ENCODE measurements around the gene ARHGAP24.
"Not testable (repeated sequence)": the region's sequence is repeated elsewhere in the genome, so short reads cannot be mapped to it uniquely, and the experiment has no call there.

Gene ARHGAP24

DNA sequence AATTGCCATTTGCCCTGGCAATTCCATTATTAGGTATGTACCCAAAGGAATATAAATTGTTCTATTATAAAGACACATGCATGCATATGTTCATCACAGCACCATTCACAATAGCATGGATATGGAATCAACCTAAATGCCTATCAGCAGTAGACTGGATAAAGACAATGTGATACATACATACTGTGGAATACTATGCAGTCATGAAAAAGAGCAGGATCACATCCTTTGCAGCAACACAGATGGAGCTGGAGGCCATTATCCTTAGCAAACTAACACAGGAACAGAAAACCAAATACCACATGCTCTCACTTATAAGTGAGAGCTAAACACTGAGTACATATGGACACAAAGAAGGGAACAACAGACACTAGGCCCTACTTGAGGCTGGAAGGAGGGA lies 345.2 kb downstream of the ARHGAP24 start:
- not testable (repeated sequence) for H3K27ac ChIP-seq (ENCODE audit: low read depth, low read length); H3K27me3 ChIP-seq (ENCODE audit: control insufficient read depth, insufficient read depth, low read length); H3K9ac ChIP-seq (ENCODE audit: low read length); H3K4me1 ChIP-seq (ENCODE audit: control insufficient read depth, insufficient read depth, low read length); H3K36me3 ChIP-seq (ENCODE audit: control insufficient read depth, insufficient read depth, low read length); H3K4me3 ChIP-seq (ENCODE audit: low read length)

DNA sequence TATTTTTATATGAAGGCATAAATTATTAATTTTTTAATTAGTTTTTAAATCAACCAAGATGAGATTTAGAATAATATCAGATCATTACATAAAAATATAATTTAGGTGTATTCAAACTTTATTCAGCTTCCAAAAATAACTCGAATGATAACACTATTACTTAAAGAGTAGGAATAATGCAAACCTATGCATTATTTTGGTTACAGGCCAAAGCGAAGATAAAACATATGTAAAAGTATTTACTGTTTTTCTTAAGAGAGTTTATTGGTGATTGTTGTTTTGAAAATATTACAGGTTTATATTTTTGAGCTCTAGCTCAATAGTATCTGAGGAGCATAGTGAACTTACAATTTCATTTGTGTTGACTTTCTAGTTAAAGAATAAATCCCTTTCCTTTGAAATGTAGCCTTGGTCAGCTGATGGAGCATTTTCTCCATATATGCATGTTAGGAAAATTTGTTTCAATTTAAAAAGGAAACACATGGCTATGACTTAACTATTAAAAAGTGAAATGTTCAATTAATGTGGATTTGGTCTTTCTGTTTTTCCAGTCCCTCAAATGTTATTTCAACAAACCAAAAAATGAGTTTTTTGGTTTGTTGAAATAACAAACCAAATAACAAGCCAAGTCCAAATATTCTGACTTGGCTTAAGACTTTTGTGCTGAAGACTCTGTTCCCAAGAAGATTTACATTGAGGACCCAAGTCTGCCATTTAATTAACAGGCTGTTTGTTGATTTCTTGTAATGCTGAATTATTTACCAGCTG lies 346.9 kb downstream of the ARHGAP24 start:
- H3K4me1 ChIP-seq (ENCODE audit: control insufficient read depth, insufficient read depth, low read length), result peaks cover 5% of the 10 kb centered on the region
- no peak overlapping the region for H3K9ac ChIP-seq (ENCODE audit: low read length)

DNA sequence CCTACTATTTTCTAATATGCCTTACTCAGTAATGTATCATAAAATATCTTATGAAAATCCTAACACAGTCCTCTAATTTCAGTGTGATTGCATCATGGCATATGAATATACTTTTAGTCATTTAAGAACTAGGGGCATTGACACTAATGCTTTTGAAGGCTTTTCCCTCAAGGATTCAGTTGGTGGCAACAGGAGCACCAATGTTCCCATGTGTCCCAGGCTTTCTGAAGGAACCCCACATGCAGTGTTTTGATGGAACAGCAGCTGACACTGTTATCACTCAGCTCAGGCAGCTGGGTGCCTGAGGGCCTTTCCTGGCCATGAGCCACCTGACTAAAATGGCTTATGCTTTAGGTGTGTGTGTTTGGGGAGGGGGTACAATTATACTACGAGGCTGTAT lies 348.3 kb downstream of the ARHGAP24 start:
- Histone ChIP-seq H3K27ac (ENCODE audit: low read depth, low read length) (no peak overlapping the region), H3K4me3 (ENCODE audit: low read length) (no peak overlapping the region), H3K9ac (ENCODE audit: low read length) (no peak overlapping the region), H3K27me3 (ENCODE audit: control insufficient read depth, insufficient read depth, low read length) (no peaks in the 10 kb centered on the region), H3K4me1 (ENCODE audit: control insufficient read depth, insufficient read depth, low read length) (peaks cover 9% of the 10 kb centered on the region), H3K36me3 (ENCODE audit: control insufficient read depth, insufficient read depth, low read length) (no peaks in the 10 kb centered on the region)

More for the DNA sequence above, 346.9 kb downstream of the ARHGAP24 start:
- Histone ChIP-seq H3K36me3 (ENCODE audit: control insufficient read depth, insufficient read depth, low read length) (no peaks in the 10 kb centered on the region), H3K4me3 (ENCODE audit: low read length) (no peak overlapping the region), H3K27ac (ENCODE audit: low read depth, low read length) (no peak overlapping the region), H3K27me3 (ENCODE audit: control insufficient read depth, insufficient read depth, low read length) (no peaks in the 10 kb centered on the region)

DNA sequence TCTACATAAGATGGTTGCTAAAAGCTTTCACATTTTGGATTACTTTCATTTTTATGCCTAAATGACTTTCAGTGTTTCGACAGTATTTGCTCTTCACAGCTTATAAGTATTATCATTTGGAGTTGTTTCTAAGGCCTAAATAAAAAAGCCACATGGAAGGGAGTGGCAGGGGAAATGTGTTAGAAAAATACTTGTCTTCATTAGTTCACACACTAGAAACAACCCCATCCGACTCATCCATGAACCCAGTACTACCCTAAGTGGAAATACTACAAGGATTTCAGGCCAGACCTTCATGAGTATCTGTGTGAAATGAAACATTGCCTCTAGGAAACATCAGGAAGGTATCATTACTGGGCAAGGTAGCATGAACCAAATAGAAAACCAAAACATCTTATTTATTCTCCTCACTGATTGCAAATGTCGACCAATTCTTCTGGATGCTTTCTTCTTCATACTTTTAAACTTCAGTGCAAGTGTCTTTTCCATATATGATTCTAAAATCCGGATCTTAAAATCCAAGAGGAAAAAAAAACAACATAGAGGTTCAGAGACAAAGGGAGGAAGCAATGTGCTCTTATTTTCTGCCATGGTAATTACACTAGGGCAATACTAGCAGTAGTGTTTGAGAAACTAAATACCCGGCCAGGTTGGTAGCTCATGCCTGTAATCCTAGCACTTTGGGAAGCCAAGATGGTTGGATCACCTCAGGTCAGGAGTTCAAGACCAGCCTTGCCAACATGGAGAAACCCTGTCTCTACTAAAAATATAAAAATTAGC lies 349.4 kb downstream of the ARHGAP24 start:
- Histone ChIP-seq H3K9ac (ENCODE audit: low read length) (no peak overlapping the region), H3K4me3 (ENCODE audit: low read length) (no peak overlapping the region), H3K36me3 (ENCODE audit: control insufficient read depth, insufficient read depth, low read length) (no peaks in the 10 kb centered on the region), H3K4me1 (ENCODE audit: control insufficient read depth, insufficient read depth, low read length) (peaks cover 9% of the 10 kb centered on the region), H3K27me3 (ENCODE audit: control insufficient read depth, insufficient read depth, low read length) (no peaks in the 10 kb centered on the region), H3K27ac (ENCODE audit: low read depth, low read length) (no peak overlapping the region)

DNA sequence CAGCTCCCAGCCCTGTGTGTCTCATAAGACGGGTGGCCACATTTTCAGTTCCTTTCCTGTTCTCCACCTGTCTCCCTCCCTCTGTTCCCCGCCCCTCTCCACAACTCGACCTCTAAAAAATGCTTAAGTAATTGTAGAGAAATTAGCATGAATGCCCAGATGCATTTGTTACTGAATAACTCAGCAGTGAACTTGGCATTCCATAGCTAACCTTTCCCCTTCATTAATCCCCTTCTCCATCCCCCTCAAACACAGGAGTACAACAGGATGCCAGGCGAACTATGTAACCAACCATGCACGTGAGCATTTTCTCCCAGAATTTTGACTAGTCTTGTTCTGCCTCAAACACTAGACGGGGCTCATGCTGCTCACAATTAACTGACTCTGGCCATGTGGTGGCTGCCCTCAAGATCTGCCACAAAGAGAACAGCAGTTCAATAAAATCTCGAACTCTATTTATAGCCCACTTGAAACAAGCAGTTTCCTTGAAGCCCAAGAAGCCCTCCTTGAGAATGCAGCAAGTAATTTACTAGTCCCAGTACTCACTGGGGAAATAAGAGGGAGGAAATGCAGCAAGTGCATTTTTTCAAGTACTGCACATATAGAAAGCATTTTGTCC lies 351.2 kb downstream of the ARHGAP24 start:
- Histone ChIP-seq H3K4me3 (ENCODE audit: low read length) (no peak overlapping the region), H3K27ac (ENCODE audit: low read depth, low read length) (no peak overlapping the region), H3K4me1 (ENCODE audit: control insufficient read depth, insufficient read depth, low read length) (peaks cover 9% of the 10 kb centered on the region), H3K36me3 (ENCODE audit: control insufficient read depth, insufficient read depth, low read length) (no peaks in the 10 kb centered on the region), H3K27me3 (ENCODE audit: control insufficient read depth, insufficient read depth, low read length) (no peaks in the 10 kb centered on the region), H3K9ac (ENCODE audit: low read length) (no peak overlapping the region)

DNA sequence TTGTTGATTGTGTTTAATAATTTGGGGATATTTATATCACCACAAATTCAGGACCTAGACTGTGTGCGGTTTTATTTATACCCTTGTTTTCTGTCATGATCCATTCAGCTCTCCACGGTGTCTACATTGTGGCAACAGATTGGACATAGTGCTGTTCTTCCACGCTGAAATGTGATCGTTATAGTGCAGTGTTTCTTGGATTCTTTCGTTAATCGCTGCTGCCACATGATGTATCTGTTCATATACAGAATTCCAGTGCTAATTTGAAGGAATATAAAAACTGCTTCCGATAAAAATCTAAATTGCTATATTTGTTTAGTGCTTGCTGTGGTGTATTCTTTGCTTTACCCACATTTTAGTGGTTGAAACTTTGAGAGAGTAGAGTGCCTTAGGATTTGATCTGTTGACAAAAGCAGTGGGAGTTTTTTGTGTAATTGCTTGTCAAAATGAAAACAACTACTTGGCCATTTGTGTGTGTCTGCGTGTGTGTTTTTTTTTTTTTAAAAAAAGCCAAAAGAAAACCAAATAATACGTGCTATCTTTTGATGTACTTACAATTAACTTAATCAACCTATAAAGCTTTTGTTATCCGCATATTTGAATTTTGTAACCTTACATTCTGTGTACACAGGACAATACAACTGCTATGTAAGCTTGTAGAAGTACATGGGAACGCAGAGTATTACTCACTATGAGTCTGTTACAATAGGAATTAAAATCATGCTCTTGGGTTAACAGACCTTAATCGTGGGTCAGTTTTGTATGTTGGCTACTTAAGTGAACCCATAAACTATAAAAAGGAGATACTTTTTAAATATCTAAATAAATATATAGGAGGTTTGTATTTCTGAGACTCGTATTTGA lies 353.3 kb downstream of the ARHGAP24 start:
- Histone ChIP-seq H3K4me1 (ENCODE audit: control insufficient read depth, insufficient read depth, low read length) (peaks cover 9% of the 10 kb centered on the region), H3K27me3 (ENCODE audit: control insufficient read depth, insufficient read depth, low read length) (no peaks in the 10 kb centered on the region), H3K9ac (ENCODE audit: low read length) (no peak overlapping the region), H3K27ac (ENCODE audit: low read depth, low read length) (no peak overlapping the region), H3K4me3 (ENCODE audit: low read length) (peak overlapping the region; percentile 35), H3K36me3 (ENCODE audit: control insufficient read depth, insufficient read depth, low read length) (no peaks in the 10 kb centered on the region)

DNA sequence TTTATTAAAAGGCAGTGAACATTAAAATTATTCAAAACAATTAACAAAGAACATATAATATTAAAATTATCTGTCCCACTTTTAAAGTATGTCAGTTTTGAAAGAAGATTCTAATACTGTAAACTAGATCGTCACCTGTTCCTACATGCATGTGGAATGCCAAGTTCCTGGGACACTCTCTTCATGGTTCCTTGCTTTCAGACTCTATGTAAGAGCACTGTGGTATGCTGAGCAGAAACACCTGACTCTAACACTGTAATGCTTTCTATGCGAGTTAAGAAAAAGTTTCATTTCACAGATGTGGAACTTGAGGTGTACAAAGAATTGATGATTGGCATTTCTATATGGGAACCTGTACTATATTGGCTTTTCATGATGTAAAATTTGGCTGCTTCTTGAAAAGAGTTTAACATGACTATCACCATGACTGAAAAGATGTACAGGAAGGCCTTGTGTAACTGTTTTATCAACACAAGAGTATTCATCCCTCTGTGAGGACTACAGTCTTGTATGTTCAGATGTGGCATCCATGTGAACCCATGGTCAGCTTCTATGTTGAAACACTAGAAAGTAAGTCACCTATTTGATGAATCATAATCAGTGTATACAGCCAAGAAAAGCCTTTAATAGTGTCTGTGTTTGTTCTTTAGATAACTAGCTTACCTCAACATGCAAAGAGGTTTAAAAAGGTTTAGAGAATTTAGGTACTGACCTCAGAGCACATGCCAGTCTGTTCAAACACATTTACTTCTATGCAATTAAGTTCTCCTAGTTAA lies 354.5 kb downstream of the ARHGAP24 start:
- Histone ChIP-seq H3K9ac (ENCODE audit: low read length) (no peak overlapping the region), H3K27me3 (ENCODE audit: control insufficient read depth, insufficient read depth, low read length) (no peaks in the 10 kb centered on the region), H3K4me1 (ENCODE audit: control insufficient read depth, insufficient read depth, low read length) (peaks cover 9% of the 10 kb centered on the region), H3K36me3 (ENCODE audit: control insufficient read depth, insufficient read depth, low read length) (no peaks in the 10 kb centered on the region), H3K27ac (ENCODE audit: low read depth, low read length) (no peak overlapping the region), H3K4me3 (ENCODE audit: low read length) (no peak overlapping the region)

DNA sequence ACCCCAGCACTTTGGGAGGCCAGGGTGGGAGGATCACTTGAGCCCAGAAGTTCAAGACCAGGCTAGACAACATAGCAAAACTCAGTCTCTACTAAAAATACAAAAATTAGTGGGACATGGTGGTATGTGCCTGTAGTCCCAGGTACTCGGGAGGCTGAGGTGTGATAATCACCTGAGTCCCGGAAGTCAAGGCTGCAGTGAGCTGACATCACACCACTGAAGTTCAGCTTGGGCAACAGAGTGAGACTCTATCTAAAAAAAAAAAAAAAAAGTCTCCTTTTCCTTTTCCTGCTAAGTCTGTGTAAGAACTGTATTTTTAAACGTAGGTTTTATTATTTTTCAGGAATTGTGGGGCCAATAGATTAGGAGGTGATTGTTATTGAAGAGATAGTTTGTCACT lies 356.7 kb downstream of the ARHGAP24 start:
- Histone ChIP-seq H3K4me1 (ENCODE audit: control insufficient read depth, insufficient read depth, low read length) (peaks cover 4% of the 10 kb centered on the region), H3K27me3 (ENCODE audit: control insufficient read depth, insufficient read depth, low read length) (no peaks in the 10 kb centered on the region), H3K36me3 (ENCODE audit: control insufficient read depth, insufficient read depth, low read length) (no peaks in the 10 kb centered on the region), H3K4me3 (ENCODE audit: low read length) (no peak overlapping the region), H3K9ac (ENCODE audit: low read length) (no peak overlapping the region), H3K27ac (ENCODE audit: low read depth, low read length) (no peak overlapping the region)

DNA sequence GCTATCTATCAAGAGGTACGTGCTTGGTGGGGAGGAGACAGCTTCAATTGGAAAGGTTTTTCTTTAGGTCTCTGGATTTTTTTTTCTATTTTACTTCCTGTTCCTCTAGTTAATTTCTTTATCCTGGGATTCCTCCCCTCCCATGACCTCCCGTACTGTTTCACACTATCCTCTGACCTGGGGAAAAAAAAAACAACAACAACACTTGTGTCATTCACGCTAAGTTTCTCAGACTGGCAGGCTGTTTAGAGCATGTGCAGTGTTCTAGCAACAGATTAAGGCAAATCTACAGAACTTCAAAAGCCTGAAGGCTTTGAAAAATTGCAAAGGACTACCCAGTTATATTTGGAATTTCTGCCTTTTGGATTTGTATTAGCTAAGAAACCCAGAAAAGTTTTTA lies 358.4 kb downstream of the ARHGAP24 start:
- Histone ChIP-seq H3K27ac (ENCODE audit: low read depth, low read length) (no peak overlapping the region), H3K27me3 (ENCODE audit: control insufficient read depth, insufficient read depth, low read length) (no peaks in the 10 kb centered on the region), H3K9ac (ENCODE audit: low read length) (no peak overlapping the region), H3K4me3 (ENCODE audit: low read length) (no peak overlapping the region), H3K4me1 (ENCODE audit: control insufficient read depth, insufficient read depth, low read length) (no peaks in the 10 kb centered on the region), H3K36me3 (ENCODE audit: control insufficient read depth, insufficient read depth, low read length) (no peaks in the 10 kb centered on the region)

DNA sequence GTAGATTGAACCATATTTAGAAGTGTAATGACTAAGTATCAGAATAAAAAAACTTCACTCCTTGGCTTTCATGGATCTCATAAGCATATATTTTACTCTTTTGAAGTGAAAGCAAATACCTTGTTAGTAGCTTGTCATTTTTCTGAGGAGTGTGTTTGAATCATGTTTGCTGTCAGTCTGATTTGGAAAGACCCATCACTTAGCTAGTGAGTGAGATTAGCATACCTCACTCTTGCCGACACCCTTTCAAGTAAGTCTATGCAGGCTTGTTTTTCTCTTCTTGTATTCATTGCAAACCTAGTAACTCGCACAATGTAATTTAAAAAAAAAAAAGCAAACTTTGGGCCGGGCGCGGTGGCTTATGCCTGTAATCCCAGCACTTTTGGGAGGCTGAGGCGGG lies 360.0 kb downstream of the ARHGAP24 start:
- H3K4me1 ChIP-seq (ENCODE audit: control insufficient read depth, insufficient read depth, low read length), result no peaks in the 10 kb centered on the region
- H3K4me3 ChIP-seq (ENCODE audit: low read length), result no peak overlapping the region
- H3K36me3 ChIP-seq (ENCODE audit: control insufficient read depth, insufficient read depth, low read length), result no peaks in the 10 kb centered on the region
- H3K9ac ChIP-seq (ENCODE audit: low read length), result no peak overlapping the region
- H3K27ac ChIP-seq (ENCODE audit: low read depth, low read length), result no peak overlapping the region
- H3K27me3 ChIP-seq (ENCODE audit: control insufficient read depth, insufficient read depth, low read length), result no peaks in the 10 kb centered on the region

DNA sequence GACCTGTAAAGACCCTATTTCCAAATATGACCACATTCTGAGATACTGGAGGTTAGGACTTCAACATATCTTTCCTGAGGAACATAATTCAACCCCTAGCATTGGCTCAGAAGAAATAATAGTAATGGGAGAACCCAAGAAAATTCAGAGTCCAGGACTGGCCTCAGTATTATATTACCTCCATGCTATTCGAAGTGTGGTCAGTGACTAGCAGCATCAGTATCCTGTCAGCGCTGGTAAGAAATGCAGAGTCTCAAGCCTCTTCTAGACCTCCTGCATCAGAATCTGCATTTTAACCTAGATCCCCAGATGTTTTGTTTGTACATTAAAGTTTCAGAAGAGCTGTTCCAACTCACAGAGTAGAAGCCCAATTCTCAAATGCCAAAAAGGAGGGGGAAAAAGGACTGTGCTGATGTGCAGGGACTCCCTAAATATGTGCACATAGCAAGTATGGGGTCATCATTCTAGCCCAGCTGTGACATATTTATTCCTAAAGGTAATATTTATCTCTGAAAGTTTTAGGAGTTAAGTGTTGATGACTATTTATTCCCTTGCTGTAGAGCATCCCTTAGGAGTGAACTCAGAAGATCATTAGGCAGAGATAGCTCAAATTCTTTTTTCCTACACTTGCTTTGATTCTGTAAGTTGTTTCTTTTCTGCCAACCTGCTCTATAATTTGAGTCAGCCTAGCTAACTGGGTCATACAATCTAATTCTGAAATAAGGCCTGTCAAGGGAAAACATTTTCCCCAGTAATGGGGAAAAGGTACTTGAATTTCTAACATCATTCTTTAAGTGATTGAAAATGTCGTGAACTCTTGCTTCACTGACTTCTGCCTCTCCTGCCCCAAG lies 361.9 kb downstream of the ARHGAP24 start:
- Histone ChIP-seq H3K4me3 (ENCODE audit: low read length) (no peak overlapping the region), H3K36me3 (ENCODE audit: control insufficient read depth, insufficient read depth, low read length) (no peaks in the 10 kb centered on the region), H3K27ac (ENCODE audit: low read depth, low read length) (no peak overlapping the region), H3K27me3 (ENCODE audit: control insufficient read depth, insufficient read depth, low read length) (no peaks in the 10 kb centered on the region), H3K4me1 (ENCODE audit: control insufficient read depth, insufficient read depth, low read length) (no peaks in the 10 kb centered on the region), H3K9ac (ENCODE audit: low read length) (no peak overlapping the region)

All from rectal smooth muscle tissue (tissue), 1 donor.